Measurements from ENCODE around the gene MIPOL1. TPM values are rescaled to one million over a fixed set of nuclear protein-coding genes. Genes with fewer than 3 reads are reported as not detected.

The MIPOL1 gene
- total and polyA plus RNA-seq, 2 of the 13 experiments (the other 11 are each of a cell fraction or from before 2014, with no cell fraction given) = 8.6 to 34.2 TPM

DNA sequence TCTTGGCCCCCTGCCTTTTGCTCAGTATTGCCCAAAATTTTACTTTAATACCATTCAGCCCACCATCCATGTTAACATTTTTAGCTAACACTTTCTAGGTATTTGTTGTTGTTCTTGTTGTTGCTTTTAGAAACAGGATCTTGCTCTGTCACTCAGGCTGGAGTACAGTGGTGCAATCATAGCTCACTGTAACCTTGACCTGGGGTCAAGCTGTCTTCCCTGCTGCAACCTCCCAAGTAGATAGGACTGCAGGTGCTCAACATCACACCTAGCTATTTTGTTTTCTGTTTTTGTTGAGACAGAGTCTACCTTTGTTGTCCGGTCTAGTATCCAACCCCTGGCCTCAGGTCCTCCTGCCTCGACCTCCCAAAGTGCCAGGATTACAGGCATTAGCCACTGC is 4.0 kb downstream of the MIPOL1 start (continued):
- TF ChIP-seq, protein P1, sequence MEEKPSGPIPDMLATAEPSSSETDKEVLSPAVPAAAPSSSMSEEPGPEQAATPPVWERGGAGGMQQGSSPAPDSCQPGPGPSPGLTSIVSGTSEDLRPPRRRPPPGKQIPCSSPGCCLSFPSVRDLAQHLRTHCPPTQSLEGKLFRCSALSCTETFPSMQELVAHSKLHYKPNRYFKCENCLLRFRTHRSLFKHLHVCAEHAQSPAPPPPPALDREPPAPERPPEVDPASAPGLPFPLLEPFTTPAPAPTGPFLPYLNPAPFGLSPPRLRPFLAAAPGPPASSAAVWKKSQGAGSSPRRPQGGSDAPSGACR (CRISPR knock-in tag; IDR thresholded peaks at IDR 0.05) = no peak
- no peak for TF ChIP-seq ZBTB37 (CRISPR knock-in tag; IDR thresholded peaks at IDR 0.05)
- no peak for TF ChIP-seq ZBTB7B (CRISPR knock-in tag; IDR thresholded peaks at IDR 0.05)
- TF ChIP-seq, protein P2, sequence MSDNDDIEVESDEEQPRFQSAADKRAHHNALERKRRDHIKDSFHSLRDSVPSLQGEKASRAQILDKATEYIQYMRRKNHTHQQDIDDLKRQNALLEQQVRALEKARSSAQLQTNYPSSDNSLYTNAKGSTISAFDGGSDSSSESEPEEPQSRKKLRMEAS (IDR thresholded peaks at IDR 0.05) = no peak
- no peak for TF ChIP-seq UBTF (CRISPR knock-in tag; IDR thresholded peaks at IDR 0.05)
- TF ChIP-seq, protein P3, sequence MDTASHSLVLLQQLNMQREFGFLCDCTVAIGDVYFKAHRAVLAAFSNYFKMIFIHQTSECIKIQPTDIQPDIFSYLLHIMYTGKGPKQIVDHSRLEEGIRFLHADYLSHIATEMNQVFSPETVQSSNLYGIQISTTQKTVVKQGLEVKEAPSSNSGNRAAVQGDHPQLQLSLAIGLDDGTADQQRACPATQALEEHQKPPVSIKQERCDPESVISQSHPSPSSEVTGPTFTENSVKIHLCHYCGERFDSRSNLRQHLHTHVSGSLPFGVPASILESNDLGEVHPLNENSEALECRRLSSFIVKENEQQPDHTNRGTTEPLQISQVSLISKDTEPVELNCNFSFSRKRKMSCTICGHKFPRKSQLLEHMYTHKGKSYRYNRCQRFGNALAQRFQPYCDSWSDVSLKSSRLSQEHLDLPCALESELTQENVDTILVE (CRISPR knock-in tag; IDR thresholded peaks at IDR 0.05) = no peak
- no peak for TF ChIP-seq TSC22D2 (CRISPR knock-in tag; IDR thresholded peaks at IDR 0.05; ENCODE audit: borderline replicate concordance)
- no peak for TF ChIP-seq ZNF143 (CRISPR knock-in tag; IDR thresholded peaks at IDR 0.05)
- no peak for TF ChIP-seq BCLAF1 (IDR thresholded peaks at IDR 0.05)
- no peak for TF ChIP-seq ZNF678 (CRISPR knock-in tag; IDR thresholded peaks at IDR 0.05)
- TF ChIP-seq ATF5 (CRISPR knock-in tag; IDR thresholded peaks at IDR 0.05; ENCODE audit: low read depth) = no peak
- TF ChIP-seq IRX3 (CRISPR knock-in tag; IDR thresholded peaks at IDR 0.05; ENCODE audit: borderline replicate concordance, low read depth) = no peak
- TF ChIP-seq ZBTB43 (CRISPR knock-in tag; conservative IDR thresholded peaks at IDR 0.05) = no peak
- TF ChIP-seq ZBTB3 (CRISPR knock-in tag; IDR thresholded peaks at IDR 0.05; ENCODE audit: borderline replicate concordance, low read depth) = no peak
- no peak for TF ChIP-seq FLYWCH1 (CRISPR knock-in tag; IDR thresholded peaks at IDR 0.05)
- TF ChIP-seq ZSCAN20 (CRISPR knock-in tag; IDR thresholded peaks at IDR 0.05; ENCODE audit: borderline replicate concordance) = no peak
- TF ChIP-seq TBL1XR1 (IDR thresholded peaks at IDR 0.05; ENCODE audit: borderline replicate concordance, low read length, partially characterized antibody) = no peak
- no peak for TF ChIP-seq ZFX (CRISPR knock-in tag; IDR thresholded peaks at IDR 0.05; ENCODE audit: low read depth)
- no peak for TF ChIP-seq SOX5 (CRISPR knock-in tag; IDR thresholded peaks at IDR 0.05; ENCODE audit: borderline replicate concordance)
